Mesenchymal stem cell (in vitro differentiated cells and primary cell): ENCODE data around the gene COL4A2.

Experiments
- DNase-seq: peaks from one replicate; pipeline ENCODE4 v3.0.0-alpha.2; 2013
- H2AFZ ChIP-seq: one replicate; pipeline ENCODE4 v1.6.1; 2013; ENCODE audit warnings: low read depth, mild to moderate bottlenecking, control low read depth, inconsistent platforms, low read length, moderate library complexity
- H2AK5ac ChIP-seq: 2 replicates; pipeline ENCODE4 v1.6.1; 2013; ENCODE audit warnings: low read length, moderate library complexity, mild to moderate bottlenecking, inconsistent platforms; ENCODE audit not compliant: severe bottlenecking
- H2BK120ac ChIP-seq: one replicate; pipeline ENCODE4 v1.6.1; 2013; ENCODE audit warnings: low read depth, mild to moderate bottlenecking, inconsistent platforms, low read length, moderate library complexity
- H2BK12ac ChIP-seq, 2 experiments: one replicate each; pipeline ENCODE4 v1.6.1; 2013; ENCODE audit warnings: inconsistent platforms in 2 of 2, low read length in 2 of 2, mild to moderate bottlenecking in 2 of 2, moderate library complexity in 2 of 2, control low read depth in 1 of 2
- H2BK15ac ChIP-seq: one replicate; pipeline ENCODE4 v1.6.1; 2013; ENCODE audit warnings: mild to moderate bottlenecking, low read depth, inconsistent platforms; ENCODE audit not compliant: poor library complexity, severe bottlenecking
- H2BK5ac ChIP-seq: 2 replicates; pipeline ENCODE4 v1.6.1; 2013; ENCODE audit warnings: low read depth, mild to moderate bottlenecking, low read length, control low read depth, inconsistent platforms; ENCODE audit not compliant: poor library complexity, severe bottlenecking
- H3K14ac ChIP-seq, 2 experiments: one replicate each; pipeline ENCODE4 v1.6.1; 2013; ENCODE audit warnings: inconsistent platforms in 2 of 2, low read length in 2 of 2, control low read depth in 1 of 2, mild to moderate bottlenecking in 1 of 2, moderate library complexity in 1 of 2
- H3K18ac ChIP-seq, 2 experiments: one replicate each; pipeline ENCODE4 v1.6.1; 2013; ENCODE audit warnings: inconsistent platforms in 2 of 2, low read length in 2 of 2, control low read depth in 1 of 2, low read depth in 1 of 2, mild to moderate bottlenecking in 1 of 2
- H3K23ac ChIP-seq, 2 experiments: one replicate each; pipeline ENCODE4 v1.6.1; 2013; ENCODE audit warnings: inconsistent platforms in 2 of 2, low read length in 2 of 2, mild to moderate bottlenecking in 2 of 2, moderate library complexity in 2 of 2, control low read depth in 1 of 2
- H3K27ac ChIP-seq: 2 replicates; pipeline ENCODE4 v1.5.1; 2013; ENCODE audit warnings: mild to moderate bottlenecking, moderate library complexity, low read length, control low read depth, inconsistent platforms; ENCODE audit not compliant: poor library complexity, severe bottlenecking
- H3K27me3 ChIP-seq, 2 experiments: 2 replicates each; pipeline versions ENCODE4 v1.6.1 to v1.7.0; 2013; ENCODE audit warnings: low read length in 2 of 2, mild to moderate bottlenecking in 2 of 2, moderate library complexity in 2 of 2, control low read depth in 1 of 2, inconsistent platforms in 1 of 2; ENCODE audit not compliant: control insufficient read depth in 1 of 2, insufficient read depth in 1 of 2
- H3K36me3 ChIP-seq, 2 experiments: 2 replicates each; pipeline versions ENCODE4 v1.6.1 to v1.7.0; 2013; ENCODE audit warnings: low read length in 2 of 2, control low read depth in 1 of 2, inconsistent platforms in 1 of 2, low read depth in 1 of 2, mild to moderate bottlenecking in 1 of 2; ENCODE audit not compliant: insufficient read depth in 2 of 2, control insufficient read depth in 1 of 2
- H3K4ac ChIP-seq, 2 experiments: one replicate each; pipeline ENCODE4 v1.6.1; 2013; ENCODE audit warnings: inconsistent platforms in 2 of 2, low read length in 2 of 2, mild to moderate bottlenecking in 2 of 2, moderate library complexity in 2 of 2, control low read depth in 1 of 2, low read depth in 1 of 2
- H3K4me1 ChIP-seq: 2 replicates; pipeline ENCODE4 v1.6.1; 2013; ENCODE audit warnings: low read depth, low read length, control low read depth; ENCODE audit not compliant: control insufficient read depth, insufficient read depth
- H3K4me2 ChIP-seq: 2 replicates; pipeline ENCODE4 v1.6.1; 2013; ENCODE audit warnings: low read length, mild to moderate bottlenecking, inconsistent platforms; ENCODE audit not compliant: poor library complexity, severe bottlenecking
- H3K4me3 ChIP-seq, 2 experiments: 2 replicates each; pipeline versions ENCODE4 v1.5.1 to v1.7.0; 2013; ENCODE audit warnings: low read length in 2 of 2, mild to moderate bottlenecking in 2 of 2, control low read depth in 1 of 2, low read depth in 1 of 2; ENCODE audit not compliant: insufficient read depth in 1 of 2
- H3K79me1 ChIP-seq: replicated peaks from 2 replicates; pipeline ENCODE4 v1.6.1; 2013; ENCODE audit warnings: mild to moderate bottlenecking, control low read depth, low read length, inconsistent platforms; ENCODE audit not compliant: poor library complexity, severe bottlenecking
- H3K9ac ChIP-seq: 2 replicates; pipeline ENCODE4 v1.7.0; 2013; ENCODE audit warnings: mild to moderate bottlenecking, low read length, moderate library complexity
- H3K9me3 ChIP-seq: 2 replicates; pipeline ENCODE4 v1.7.0; 2013; ENCODE audit warnings: mild to moderate bottlenecking, low read length; ENCODE audit not compliant: control insufficient read depth
- H4K8ac ChIP-seq: one replicate; pipeline ENCODE4 v1.6.1; 2013; ENCODE audit warnings: inconsistent platforms, mild to moderate bottlenecking, low read length, moderate library complexity
- H4K91ac ChIP-seq: one replicate; pipeline ENCODE4 v1.6.1; 2013; ENCODE audit warnings: mild to moderate bottlenecking, low read length, inconsistent platforms
- WGBS: methylation state at CpG from one replicate; pipeline ENCODE4 v1.1.7; 2013; ENCODE audit warnings: mixed read lengths; 5-methylcytosine and 5-hydroxymethylcytosine counted together

COL4A2 gene

DNA sequence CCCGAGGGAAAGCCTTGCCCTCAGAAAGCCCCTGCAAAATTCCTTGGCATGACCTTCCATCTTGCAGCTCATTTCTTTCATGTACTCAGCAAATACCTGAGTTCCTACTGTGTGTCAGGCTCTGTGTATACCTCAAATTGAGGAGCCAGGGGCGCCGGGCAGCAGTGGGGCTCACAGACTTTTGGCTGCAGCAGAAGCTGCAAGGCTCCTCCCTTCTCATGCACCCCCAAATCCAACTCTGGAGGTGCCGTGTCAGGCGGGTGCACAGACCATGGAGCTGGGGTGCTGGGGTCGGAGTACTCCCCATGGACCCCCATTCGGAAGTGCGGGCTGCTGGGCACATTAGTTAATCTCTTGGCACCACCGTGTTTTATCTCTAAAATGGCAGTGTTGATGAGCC, 72.3 kb downstream of the COL4A2 start:
- Histone ChIP-seq H3K9ac (no peak overlapping the region), H2BK15ac (peak overlapping the region; percentile 12), H3K4ac (peak overlapping the region in 1 of 2 experiments; percentile 41), H2AK5ac (no peak overlapping the region), H3K9me3 (no peaks in the 10 kb centered on the region), H2BK12ac (peak overlapping the region; percentile 1 to 46), H3K4me2 (no peak overlapping the region), H4K91ac (peak overlapping the region; percentile 45), H3K14ac (peak overlapping the region in 1 of 2 experiments; percentile 72), H3K27ac (no peak overlapping the region), H2AFZ (no peak overlapping the region), H3K23ac (no peak overlapping the region), H2BK5ac (peak overlapping the region; percentile 9), H3K36me3 (peaks cover 0 to 35% of the 10 kb centered on the region in 2 experiments), H2BK120ac (peak overlapping the region; percentile 51), H4K8ac (peak overlapping the region; percentile 9), H3K4me3 (no peak overlapping the region), H3K27me3 (no peaks in the 10 kb centered on the region), H3K4me1 (peaks cover 29% of the 10 kb centered on the region), H3K79me1 (peaks cover 19% of the 10 kb centered on the region), H3K18ac (peak overlapping the region; percentile 19 to 81)
- no peak for DNase-seq
- WGBS, result 93% methylated on average over 9 of the region's 9 CpGs

DNA sequence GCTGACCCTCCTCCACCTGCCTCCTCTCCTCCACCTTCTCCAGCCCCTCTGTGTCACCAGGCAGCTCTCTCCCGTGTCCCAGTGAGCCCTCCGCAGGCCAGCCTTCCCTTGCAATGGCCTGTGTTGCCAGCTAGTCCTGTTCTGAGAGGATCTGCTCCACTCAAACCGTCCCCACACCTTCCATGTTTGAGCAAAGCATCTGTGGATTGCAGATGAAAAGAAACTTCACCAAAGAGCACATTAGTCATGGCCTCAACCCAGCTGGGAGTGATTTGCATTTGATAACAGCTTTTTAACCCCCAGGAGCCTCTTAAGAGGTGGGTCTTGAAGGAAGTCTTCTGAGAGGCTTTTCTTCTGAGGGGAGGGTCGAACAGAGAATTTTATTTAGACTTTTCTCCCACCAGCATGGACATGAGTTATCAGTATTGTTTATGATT, 72.8 kb downstream of the COL4A2 start:
- peak overlapping the region; percentile 81 to 82 for H3K18ac ChIP-seq
- WGBS, result 28% methylated on average over 2 of the region's 4 CpGs
- peak overlapping the region; percentile 3 for H2AK5ac ChIP-seq
- H3K4me3 ChIP-seq, result no peak overlapping the region
- peaks cover 0 to 40% of the 10 kb centered on the region in 2 experiments for H3K36me3 ChIP-seq
- H3K9me3 ChIP-seq, result no peaks in the 10 kb centered on the region
- H2BK15ac ChIP-seq, result peak overlapping the region; percentile 12
- peak overlapping the region in 1 of 2 experiments; percentile 29 for H3K4ac ChIP-seq
- H3K14ac ChIP-seq, result peak overlapping the region in 1 of 2 experiments; percentile 72
- H2BK5ac ChIP-seq, result no peak overlapping the region
- DNase-seq, result peak; percentile 74
- no peaks in the 10 kb centered on the region for H3K27me3 ChIP-seq
- H2BK12ac ChIP-seq, result peak overlapping the region in 1 of 2 experiments; percentile 46
- H4K91ac ChIP-seq, result peak overlapping the region; percentile 45
- H3K23ac ChIP-seq, result peak overlapping the region in 1 of 2 experiments; percentile 75
- peak overlapping the region; percentile 31 for H3K27ac ChIP-seq
- H4K8ac ChIP-seq, result peak overlapping the region; percentile 9
- no peak overlapping the region for H3K9ac ChIP-seq
- H2BK120ac ChIP-seq, result no peak overlapping the region
- H2AFZ ChIP-seq, result no peak overlapping the region
- H3K4me2 ChIP-seq, result no peak overlapping the region
- peaks cover 29% of the 10 kb centered on the region for H3K4me1 ChIP-seq
- peaks cover 22% of the 10 kb centered on the region for H3K79me1 ChIP-seq

DNA sequence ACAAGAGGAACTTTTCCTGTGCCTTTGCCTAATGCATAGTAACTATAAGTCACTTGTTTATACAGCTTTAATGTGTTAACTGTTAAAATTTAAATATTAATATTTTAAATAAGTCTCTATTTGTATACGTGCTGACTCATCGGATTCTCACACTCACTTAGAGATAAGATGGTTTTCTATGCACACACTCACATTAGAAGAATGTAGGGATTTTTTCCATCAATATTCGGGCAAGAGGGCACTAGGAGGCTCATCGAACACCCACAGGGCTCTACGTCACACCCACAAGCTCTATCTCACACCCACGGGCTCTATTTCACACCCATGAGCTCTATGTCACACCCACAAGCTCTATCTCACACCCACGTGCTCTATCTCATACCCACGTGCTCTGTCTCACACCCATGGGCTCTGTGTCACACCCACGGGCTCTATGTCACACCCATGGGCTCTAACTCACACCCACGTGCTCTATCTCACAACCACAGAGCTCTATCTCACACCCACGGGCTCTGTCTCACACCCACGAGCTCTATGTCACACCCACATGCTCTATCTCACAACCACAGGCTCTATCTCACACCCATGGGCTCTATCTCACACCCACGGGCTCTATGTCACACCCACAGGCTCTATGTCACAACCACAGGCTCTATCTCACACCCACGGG, 73.4 kb downstream of the COL4A2 start:
- Histone ChIP-seq H3K23ac (no peak overlapping the region), H4K91ac (peak overlapping the region; percentile 86), H3K9ac (peak overlapping the region; percentile 21), H2BK15ac (peak overlapping the region; percentile 93), H2BK120ac (peak overlapping the region; percentile 29), H2BK12ac (peak overlapping the region; percentile 88 to 93), H2BK5ac (no peak overlapping the region), H3K9me3 (no peaks in the 10 kb centered on the region), H2AFZ (no peak overlapping the region), H3K4me3 (no peak overlapping the region), H3K27ac (peak overlapping the region; percentile 56), H2AK5ac (peak overlapping the region; percentile 87), H3K14ac (peak overlapping the region in 1 of 2 experiments; percentile 2), H3K79me1 (peaks cover 17% of the 10 kb centered on the region), H3K36me3 (peaks cover 0 to 34% of the 10 kb centered on the region in 2 experiments), H3K18ac (peak overlapping the region; percentile 68 to 89), H3K27me3 (no peaks in the 10 kb centered on the region), H3K4me1 (peaks cover 29% of the 10 kb centered on the region), H3K4ac (peak overlapping the region; percentile 19 to 40), H4K8ac (peak overlapping the region; percentile 59), H3K4me2 (no peak overlapping the region)
- 56% methylated on average over 13 of the region's 14 CpGs for WGBS
- peak; percentile 89 for DNase-seq

DNA sequence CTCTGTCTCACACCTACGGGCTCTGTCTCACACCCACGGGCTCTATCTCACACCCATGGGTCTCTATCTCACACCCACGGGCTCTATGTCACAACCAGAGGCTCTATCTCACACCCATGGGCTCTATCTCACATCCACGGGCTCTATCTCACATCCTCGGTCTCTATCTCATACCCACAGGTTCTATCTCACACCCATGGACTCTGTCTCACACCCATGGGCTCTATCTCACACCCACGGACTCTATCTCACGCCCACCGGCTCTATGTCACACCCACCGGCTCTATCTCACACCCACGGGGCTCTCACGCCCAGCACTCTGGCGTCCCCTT, 73.9 kb downstream of the COL4A2 start:
- 91% methylated on average over 10 of the region's 12 CpGs for WGBS
- H2BK5ac ChIP-seq, result no peak overlapping the region

More for the DNA sequence above, 73.9 kb downstream of the COL4A2 start:
- H4K91ac ChIP-seq, result peak overlapping the region; percentile 86
- peak overlapping the region in 1 of 2 experiments; percentile 2 for H3K14ac ChIP-seq
- peak overlapping the region; percentile 59 for H4K8ac ChIP-seq
- peak overlapping the region; percentile 68 to 89 for H3K18ac ChIP-seq
- no peak overlapping the region for H3K4me2 ChIP-seq
- H3K9ac ChIP-seq, result peak overlapping the region; percentile 21
- H2AFZ ChIP-seq, result no peak overlapping the region
- H3K9me3 ChIP-seq, result no peaks in the 10 kb centered on the region
- H3K36me3 ChIP-seq, result peaks cover 0 to 33% of the 10 kb centered on the region in 2 experiments
- H3K4me3 ChIP-seq, result no peak overlapping the region
- DNase-seq, result no peak
- H2AK5ac ChIP-seq, result peak overlapping the region; percentile 87
- H3K4ac ChIP-seq, result peak overlapping the region in 1 of 2 experiments; percentile 19
- H2BK15ac ChIP-seq, result peak overlapping the region; percentile 93
- peak overlapping the region; percentile 88 to 93 for H2BK12ac ChIP-seq
- H3K27me3 ChIP-seq, result no peaks in the 10 kb centered on the region
- H3K79me1 ChIP-seq, result peaks cover 17% of the 10 kb centered on the region
- H2BK120ac ChIP-seq, result peak overlapping the region; percentile 29
- H3K23ac ChIP-seq, result no peak overlapping the region
- peaks cover 29% of the 10 kb centered on the region for H3K4me1 ChIP-seq
- H3K27ac ChIP-seq, result peak overlapping the region; percentile 56
